CD4-positive, alpha-beta T cell treated with Interleukin-2 at 100 ng/mL for 4 hours (primary cell): ENCODE measurements around the gene MYO3B.
"Not testable (repeated sequence)": the region's sequence is repeated elsewhere in the genome, so short reads cannot be mapped to it uniquely, and the experiment has no call there.

ENCODE experiments used
- DNase-seq: peaks from one replicate; pipeline ENCODE4 v3.0.0-alpha.2; 2020; ENCODE audit warnings: low spot score

The MYO3B gene

DNA sequence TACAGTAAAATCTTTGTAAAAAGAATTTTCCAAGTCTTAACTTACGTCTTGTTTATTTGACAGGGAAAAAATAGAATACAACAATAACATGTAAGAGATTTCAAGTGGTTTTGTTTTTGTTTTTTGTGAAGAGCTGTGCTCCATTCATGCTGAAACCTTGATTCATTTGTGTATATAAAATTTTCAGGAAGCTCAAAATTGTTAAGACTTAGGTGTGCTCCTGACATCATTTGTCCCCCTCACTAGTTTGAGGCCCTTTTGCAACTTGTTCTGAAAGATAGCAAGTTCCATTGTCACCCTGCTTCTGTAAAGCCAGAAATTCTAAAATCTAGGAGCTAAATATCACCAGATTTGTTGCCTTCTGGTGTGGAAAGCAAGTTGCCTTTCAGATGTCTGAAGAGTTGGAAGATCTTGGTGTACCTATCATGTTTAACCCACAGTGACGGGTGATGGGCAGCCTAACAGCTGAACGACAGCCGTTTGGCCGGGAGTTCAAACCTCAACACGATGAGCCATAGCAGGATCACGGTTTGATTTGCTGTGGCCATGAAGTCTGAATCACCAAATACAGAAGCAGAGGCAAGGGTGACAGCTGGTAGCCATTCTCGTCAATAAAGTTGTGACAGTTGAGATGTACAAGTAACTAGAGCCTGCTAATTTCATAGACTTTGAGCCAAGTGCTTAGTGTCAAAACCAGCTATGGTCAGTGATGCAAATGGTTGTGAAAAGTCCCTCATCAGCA lies 331.7 kb downstream of the MYO3B start:
- no peak for DNase-seq

DNA sequence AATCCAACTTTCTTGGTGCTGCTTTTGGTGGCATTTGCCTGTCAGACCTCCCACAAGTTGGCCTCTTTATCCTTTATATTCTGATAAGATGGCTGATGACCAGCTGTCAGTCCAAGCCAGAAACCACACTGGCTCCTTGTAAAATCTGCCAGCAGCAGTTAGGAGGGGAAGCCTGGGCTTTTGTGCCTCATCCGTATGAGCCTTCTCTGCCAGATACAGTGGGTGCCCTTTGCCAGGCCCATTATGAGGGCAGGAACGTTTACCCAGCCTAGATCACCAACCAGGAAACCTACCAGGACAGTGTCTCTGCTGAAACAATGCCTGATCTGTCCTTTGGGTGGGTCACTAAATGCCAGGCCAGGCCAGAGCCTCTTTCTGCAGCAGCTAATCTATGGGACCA lies 334.3 kb downstream of the MYO3B start:
- no peak for DNase-seq

DNA sequence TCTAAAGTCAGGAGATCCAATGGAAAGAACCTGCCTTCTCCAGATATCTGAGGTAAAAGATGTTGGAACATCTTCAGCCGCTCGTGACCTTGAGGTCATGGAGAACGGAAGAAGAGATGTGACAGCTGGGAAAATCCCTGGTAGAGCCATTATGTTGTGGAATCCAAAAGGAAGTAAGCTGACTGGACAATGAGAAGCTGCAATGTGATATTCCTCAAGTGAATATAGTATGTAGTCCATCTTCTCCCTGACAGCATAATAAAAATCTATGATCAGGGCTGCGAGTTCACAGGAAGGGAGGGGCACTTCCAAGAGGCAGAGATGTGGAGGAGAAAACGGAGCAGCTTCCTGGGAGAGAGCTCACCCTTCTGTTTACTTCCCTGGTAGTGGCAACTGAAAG lies 336.2 kb downstream of the MYO3B start:
- no peak for DNase-seq

DNA sequence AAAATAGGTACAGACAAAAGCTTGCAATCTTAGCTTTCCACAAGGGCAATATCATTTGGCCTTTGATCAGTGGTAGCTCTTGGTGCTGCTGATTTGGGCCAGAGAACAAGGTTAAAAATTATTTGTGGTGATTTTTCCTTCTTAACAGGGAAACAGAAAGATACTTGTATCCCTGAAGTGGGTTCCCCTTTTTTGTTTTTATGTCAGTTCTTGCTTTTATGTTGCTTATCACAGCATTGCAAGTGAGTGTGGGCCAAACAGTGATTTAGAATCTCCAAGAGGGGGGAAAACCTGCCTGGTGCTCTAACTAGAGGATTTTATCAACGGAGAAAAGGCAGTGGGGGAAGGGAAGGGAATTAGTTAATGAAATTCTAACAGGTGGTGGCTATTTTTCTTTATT lies 339.6 kb downstream of the MYO3B start:
- no peak for DNase-seq

DNA sequence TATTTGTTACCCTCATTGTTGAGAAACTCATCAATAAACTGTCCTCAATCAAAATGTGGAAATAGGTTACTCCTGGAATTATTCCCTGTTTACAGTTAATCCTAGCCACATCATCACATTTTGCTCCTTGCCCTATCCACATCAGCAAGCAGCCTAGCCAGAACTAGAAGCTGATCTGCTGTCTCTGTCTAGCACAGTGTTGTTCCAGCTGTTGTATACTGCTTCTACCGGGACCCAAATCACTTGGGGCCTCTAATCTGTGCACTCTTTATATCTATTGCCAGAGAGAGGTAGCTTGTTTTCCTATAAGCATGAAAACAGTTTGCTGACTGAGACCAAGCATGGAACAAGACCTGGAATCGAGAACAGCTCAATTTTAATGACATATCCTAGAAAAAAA lies 341.0 kb downstream of the MYO3B start:
- DNase-seq: no peak

DNA sequence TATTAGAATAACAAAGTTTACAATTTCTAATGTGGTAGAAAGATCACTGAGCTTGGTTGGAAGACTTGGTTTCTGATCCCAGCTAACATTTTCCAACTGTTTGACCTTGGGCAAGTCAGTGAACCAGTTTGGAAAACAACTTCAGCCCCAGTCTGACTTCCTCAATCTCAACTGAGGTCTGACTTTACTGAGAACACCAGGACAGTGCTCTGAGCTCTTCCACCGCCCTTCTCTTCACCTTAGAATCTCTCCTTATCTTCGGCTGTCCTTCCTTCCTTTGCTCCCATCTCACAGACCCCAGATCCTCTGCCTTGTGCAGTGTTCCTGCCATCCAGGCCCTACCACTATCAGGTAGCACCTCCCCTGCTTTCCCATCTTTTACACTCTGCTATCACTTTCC lies 343.4 kb downstream of the MYO3B start:
- no peak for DNase-seq

DNA sequence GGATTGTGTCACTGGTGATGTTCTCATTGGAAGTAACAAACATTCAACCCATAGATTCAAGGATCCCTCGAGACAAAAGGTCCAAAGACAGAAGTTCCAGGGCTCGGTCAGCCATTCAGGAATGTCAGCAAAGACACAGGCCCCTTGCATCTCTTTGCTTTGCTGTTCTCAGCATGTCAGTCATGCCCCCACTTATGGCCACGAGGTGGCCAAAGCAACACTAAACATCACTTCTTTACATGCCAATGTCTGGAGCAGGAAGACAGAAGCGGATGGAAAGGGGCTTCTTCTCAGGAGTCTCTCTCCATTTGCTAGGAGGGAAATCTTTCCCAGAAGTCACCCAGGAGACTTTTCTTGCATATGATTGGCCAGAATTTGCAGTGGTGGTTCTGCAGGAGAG lies 345.6 kb downstream of the MYO3B start:
- DNase-seq: no peak

DNA sequence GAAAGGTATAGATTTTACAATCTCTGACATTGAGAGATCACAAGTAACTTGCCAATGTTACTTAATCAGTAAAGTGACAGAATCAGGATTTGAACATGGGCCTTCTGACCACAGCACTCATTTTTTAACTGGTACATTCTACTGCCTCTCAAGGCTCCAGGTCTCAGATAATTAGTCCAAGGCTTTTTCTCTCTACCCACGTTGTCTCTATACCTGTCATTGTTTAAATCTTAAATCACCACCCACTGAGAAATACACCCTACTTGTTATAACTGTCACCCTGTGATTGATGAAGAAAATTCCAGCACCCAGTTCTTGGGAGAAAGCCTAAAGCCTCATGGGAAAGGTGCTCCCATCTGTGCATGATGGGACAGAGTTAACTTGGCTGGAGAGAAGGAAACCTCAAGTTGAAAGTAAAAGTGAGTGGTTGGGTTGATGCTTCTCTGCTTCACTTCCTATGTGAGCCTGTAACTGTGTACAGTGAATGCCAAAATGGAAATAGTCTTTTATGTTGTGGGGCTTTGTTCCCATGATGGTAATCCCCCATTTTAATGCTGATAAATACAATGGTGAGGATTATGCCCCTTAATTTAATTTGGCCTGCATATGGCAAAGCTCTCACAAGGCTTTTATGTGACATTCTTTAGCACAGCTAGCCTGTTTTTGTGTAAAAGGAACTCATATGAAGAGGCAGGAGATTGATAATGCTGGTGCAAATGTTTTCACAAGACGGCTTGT lies 347.1 kb downstream of the MYO3B start:
- no peak for DNase-seq

DNA sequence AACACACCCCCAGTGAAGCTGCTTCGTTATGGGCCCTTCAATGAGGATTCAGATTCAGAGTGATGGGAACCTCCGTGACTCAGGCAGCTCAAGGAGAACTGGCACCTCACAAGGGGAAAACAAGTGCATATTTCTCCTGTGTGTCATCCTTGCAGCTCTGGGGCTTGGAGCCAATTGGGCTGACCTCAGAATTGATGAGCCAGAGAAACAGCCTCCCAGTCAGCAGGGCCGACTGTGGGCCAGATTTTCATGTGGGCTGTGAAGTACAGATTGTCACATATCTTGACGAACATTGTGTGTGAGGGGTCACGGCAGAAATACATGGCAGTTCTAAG lies 347.6 kb downstream of the MYO3B start:
- DNase-seq: no peak

DNA sequence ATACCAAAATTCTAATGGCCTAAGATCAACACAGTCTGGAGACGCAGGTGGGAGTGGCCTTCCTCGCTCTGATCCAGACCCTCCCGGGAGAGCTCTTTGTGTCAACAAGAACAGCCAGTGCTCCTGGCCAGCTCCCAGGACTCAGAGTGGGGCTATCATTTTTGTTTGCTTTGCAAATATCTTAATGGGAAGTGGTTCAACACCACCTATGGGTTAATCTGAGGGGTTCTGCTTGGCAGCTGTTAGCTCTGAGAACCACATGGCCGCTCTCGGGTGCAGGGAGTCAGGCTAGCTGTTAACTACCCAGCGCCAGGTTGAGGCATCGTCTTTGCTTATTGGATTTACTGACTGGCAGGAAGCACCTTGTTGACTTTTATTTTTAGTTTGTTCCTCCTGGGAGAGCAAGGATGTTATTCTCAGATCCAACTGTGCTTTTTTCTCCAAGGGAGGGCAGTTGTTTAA lies 352.4 kb downstream of the MYO3B start:
- DNase-seq: no peak

DNA sequence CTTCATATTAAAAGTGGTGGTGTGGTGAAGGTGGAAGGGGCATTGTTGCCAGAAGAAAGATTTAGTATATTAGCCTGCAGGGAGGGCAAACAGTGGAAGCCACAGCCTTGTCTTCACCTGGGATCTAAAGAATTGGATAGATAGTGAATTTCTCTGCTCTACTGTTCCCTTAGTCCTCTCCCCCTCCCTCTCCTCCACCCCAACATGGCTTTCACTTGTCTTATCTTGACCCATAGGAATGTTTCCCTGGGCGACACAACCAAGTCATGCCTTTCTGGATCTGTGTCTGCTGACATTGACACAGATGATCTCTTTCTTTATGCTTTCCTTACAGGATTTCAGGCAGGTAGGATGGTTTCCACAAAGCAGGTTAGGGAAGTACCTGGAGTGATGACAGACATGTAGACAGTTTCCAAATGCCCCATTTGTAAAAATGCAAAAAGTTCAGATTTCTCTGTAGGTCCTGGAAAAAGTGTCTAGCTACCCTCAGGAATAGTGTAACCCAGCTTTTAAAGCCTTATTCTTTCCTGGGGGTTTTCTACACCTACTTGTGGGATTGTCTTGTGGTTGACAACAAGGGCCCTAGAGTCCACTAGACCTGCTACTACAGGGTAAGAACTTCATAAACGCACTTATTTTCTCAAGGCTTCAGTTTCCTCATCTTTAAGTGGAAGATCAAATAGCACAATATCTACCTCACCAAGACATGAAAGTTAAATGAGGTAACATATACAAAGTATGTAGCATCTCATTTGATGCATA lies 353.0 kb downstream of the MYO3B start:
- DNase-seq: no peak

DNA sequence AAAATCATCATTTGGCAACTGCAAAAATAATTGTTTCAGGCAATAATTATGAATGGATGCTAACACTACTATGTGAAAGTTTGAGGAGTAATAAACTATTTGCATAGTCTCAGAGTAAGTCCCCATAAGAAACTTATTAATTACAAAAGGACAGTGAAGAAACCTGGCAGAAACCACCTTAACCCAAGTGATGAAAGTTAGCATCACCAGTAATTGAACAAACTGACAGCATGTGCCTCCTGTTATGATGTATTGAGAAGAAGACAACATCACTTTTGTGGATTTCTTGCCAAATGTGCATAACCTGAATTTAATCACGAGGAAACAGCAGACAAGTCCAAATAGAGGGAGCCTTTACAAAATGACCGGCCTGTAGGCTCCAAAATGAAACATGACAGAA lies 353.9 kb downstream of the MYO3B start:
- DNase-seq: no peak

DNA sequence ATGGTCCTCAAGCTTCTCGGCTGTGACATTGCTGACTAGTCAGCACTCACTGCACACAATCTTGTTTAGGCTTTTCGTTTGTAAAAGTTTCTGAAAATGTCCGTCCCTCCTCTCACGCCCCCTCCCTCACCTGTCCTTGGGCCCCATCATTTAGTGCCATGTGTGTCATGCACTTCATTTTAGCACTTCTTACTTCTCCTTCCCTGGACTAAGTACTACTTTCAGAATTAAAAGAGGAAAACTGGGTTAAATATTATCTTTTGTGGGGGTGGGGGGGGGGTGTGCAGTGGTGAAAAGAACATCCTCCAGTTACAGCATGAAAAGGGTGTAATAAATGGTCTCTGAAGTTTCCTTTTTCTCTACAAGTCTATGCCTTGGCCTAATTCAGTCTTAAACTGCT lies 355.2 kb downstream of the MYO3B start:
- no peak for DNase-seq

DNA sequence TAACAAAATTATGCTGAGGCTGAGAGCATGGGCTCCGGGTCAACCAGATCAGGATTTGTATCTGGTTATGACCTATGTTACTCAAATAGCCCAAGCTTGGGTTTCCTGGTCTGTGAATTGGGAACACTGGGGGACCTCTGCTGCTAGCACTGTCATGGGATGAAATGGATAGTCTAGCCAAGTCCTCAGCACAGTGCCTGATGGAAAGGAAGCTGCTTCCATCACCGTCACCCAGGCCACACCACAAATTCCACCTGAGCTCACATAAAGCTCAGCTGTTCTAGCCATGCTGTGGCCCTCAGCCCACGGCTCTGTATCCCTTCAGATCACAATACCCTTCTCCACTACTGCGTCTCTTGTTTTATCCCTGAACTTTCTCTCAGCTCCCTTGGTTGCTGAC lies 357.6 kb downstream of the MYO3B start:
- no peak for DNase-seq

DNA sequence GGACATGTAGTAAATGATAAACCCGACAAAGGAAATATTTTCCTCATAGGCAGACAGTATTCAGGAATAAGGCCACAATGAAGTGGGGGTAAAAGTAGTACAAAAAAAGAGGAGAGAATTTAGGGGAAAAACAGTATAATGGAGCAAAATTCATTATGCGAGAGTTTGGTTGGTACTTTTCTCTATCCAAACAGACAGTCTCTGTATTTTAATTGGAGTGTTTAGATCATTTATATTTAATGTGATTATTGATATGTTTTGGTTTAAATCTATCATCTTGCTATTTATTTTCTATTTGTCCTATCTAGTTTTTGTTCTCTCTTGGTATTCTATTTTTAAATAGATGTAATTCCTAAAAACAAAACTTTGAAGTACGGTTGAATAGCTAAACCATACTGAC lies 366.9 kb downstream of the MYO3B start:
- DNase-seq: no peak

DNA sequence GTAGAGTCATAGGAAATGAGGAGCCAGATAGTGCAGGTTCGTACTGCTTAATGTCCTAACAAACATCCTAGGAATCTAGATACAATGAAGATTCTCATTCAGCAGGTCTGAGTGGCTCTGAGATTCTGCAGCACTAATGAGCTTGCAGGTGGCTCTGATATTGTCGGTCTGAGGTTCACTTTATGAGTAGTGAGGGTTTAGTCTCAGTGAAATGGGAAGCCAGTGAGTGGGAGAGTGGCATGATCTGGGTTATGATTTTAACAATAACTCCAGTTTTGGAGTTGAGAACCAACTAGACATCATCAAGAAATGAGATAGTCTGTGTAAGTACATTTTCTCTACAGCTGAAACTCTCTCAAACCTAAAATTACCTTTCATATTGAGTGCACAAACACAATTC lies 370.4 kb downstream of the MYO3B start:
- DNase-seq: no peak

DNA sequence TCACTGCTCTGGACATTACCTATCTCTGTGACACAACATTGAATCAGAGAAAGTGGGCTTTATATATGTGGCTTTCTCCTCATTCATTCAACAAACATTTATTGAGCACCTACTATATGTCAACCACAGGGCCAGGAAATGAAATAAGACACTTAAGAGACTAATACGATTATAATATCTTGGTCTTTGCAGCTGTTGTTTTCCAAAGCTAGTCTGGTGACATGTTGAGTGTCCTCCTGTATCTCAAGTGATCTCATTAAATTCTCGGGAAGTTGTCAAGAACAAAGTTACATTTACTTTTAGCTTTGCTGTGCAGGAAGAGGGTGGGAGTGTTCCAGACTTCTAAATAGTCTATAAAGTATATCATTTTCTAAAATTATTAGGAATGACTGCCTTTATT lies 372.6 kb downstream of the MYO3B start:
- no peak for DNase-seq

DNA sequence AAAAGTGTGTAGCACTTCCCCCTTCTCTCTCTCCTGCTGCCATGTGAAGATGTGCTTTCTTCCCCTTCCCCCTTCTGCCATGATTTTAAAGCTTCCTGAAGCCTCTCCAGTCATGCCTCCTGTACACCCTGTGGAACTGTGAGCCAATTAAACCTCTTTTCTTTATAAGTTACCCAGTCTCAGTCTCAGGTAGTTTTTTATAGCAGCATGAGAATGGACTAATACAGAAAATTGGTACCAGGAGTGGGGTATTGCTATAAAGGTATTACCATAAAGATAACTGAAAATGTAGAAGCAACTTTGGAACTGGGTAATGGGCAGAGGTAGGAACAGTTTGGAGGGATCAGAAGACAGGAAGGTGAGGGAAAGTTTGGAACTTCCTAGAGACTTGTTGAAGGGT lies 374.0 kb downstream of the MYO3B start:
- not testable (repeated sequence) for DNase-seq

DNA sequence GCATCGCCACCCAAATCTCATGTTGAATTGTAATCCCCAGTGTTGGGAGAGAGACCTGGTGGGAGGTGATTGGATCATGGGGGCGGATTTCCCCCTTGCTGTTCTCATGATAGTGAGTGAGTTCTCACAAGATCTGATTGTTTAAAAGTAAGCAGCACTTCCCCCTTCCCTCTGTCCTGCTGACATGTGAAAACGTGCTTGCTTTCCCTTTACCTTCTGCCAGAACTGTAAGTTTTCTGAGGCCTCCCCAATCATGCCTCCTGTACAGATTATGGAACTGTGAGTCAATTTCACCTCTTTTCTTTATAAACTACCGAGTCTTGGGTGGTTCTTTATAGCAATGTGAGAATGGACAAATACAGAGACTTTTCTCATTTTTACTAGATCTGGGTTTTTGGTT lies 375.8 kb downstream of the MYO3B start:
- DNase-seq: no peak

DNA sequence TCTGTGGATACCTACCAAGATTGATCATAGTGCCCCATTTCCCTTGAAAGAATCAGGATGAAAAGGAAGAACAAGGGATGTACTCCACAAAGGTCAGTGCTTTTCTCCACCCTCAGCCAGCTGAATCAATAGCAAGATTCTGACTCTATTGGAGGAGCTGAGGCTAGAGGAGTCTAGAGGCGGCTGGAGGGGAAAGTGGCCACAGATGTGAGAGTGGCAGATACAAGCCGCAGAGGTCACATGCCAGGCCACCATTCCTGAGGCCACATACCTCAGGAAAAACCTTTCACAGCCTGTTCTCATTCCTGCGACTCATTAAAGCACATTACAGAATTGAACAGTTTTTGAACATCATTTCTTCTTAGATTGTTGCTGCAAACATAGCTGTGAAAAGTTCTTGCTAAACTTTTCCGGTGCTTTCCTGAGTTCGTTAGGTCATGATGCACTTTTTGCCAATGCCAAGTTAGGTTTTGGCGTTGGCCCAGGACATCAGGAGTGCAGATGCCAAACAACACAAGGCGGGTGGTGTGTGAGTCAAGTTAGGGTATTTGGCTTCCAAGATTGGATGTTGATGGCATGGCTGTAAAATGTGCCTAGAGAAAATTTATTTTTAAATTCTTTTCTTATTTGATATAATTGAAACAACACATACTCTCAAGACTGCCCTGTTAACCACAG lies 376.5 kb downstream of the MYO3B start:
- DNase-seq: no peak

DNA sequence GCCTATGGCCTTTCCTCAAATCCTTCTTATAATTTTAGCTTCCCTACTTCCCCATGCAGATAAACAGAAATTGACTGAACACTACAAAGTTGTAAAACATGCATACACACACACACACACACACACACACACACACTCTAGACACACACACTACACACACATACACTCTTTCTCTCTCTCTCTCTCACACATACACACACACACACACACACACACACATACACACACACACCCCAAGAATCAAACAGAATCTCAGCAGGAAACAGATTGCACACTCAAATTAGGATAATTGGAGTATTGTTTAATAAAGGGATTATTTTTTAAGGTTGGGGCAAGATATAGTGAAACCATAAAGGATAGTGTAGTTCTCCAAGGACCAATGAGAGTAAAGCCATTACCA lies 385.0 kb downstream of the MYO3B start:
- DNase-seq: no peak

DNA sequence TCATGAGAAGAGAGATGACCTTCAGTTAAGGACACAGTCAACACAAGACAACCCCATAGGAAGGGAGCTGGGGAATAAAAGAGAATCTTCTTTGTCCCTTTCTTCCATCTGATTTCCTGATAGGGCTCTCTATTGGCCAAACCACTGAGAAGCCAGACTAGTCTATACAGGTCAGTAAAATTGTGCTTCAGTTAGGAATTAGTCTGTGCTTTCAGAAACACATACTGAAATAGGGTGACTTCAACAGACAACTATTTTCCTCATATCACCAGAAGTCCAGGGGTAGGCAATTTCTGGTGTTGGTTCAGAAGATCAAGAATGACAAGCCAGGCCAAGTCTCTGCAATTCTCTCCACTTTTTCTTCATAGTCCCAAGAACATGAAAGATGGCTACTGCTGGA lies 385.5 kb downstream of the MYO3B start:
- no peak for DNase-seq

DNA sequence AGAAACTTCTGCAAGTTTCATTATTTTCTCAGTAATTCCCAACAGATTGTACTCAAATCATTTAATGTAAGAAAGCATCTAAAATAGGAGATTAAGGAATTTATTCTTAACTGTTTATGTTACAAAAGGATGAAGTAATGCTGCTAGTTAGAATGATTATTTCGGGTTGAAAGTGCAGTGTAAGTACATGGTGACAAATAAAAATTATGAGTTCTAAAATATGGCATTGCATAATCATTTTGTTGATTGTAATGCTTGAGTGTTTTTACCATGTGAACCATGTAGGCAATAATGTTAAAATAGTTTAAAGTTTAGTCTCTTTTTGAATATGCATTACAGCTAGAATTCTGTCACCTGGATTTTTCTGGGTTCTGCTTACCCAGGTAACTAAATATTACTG lies 388.2 kb downstream of the MYO3B start:
- no peak for DNase-seq
